Hindlimb muscle (tissue), 1 donor: ENCODE data around the gene IL6. TPM values are rescaled to one million over a fixed set of nuclear protein-coding genes. Genes with fewer than 3 reads are reported as not detected.
A peak's percentile ranks its signal among the peaks of the same experiment; 100 is the strongest.
"Not testable (repeated sequence)": the region's sequence is repeated elsewhere in the genome, so short reads cannot be mapped to it uniquely, and the experiment has no call there.

Source experiments
- DNase-seq: peaks from one replicate; pipeline ENCODE4 v3.0.0-alpha.2; 2013
- polyA plus RNA-seq: library from polyadenylated mRNA; unstranded; fragments of 120-200 nt; gene quantifications from one replicate; pipeline ENCODE4 v1.2.1, GENCODE V29; 2013; ENCODE audit not compliant: insufficient read length

IL6 gene
- polyA plus RNA-seq, result 0.41 TPM

GRCh38 chr7:22726907-22727713 is at the start of gene IL6:
TSS of gene IL6 (plus strand) at chr7:22727200. CDS start at chr7:22727263, 63 bp downstream.
- DNase-seq, result peak; percentile 74

- DNase-seq, result not testable (repeated sequence)
Observed at GRCh38 chr7:22677263-22677662, 49.7 kb upstream of the IL6 start.

GRCh38 chr7:22677680-22678079 is 49.3 kb upstream of the IL6 start:
- no peak for DNase-seq

GRCh38 chr7:22680482-22680911 is 46.5 kb upstream of the IL6 start:
- no peak for DNase-seq

- DNase-seq, result no peak
Observed at GRCh38 chr7:22681312-22681711, 45.7 kb upstream of the IL6 start.

- DNase-seq, result no peak
Observed at GRCh38 chr7:22681852-22682657, 44.9 kb upstream of the IL6 start.

- DNase-seq, result no peak
Observed at GRCh38 chr7:22683379-22683778, 43.6 kb upstream of the IL6 start.

- DNase-seq, result no peak
Observed at GRCh38 chr7:22686620-22687019, 40.4 kb upstream of the IL6 start.

- DNase-seq, result no peak
Observed at GRCh38 chr7:22688084-22688483, 38.9 kb upstream of the IL6 start.

- DNase-seq, result not testable (repeated sequence)
Observed at GRCh38 chr7:22688934-22689333, 38.1 kb upstream of the IL6 start.

GRCh38 chr7:22694597-22695207 is 32.3 kb upstream of the IL6 start:
- DNase-seq, result no peak

- no peak for DNase-seq
Observed at GRCh38 chr7:22695476-22696132, 31.4 kb upstream of the IL6 start.

GRCh38 chr7:22696541-22697228 is 30.3 kb upstream of the IL6 start:
- DNase-seq, result no peak

- DNase-seq, result no peak
Observed at GRCh38 chr7:22697322-22697859, 29.6 kb upstream of the IL6 start.

- DNase-seq, result no peak
Observed at GRCh38 chr7:22697876-22698606, 29.0 kb upstream of the IL6 start.

- DNase-seq, result no peak
Observed at GRCh38 chr7:22698767-22699166, 28.2 kb upstream of the IL6 start.

- DNase-seq, result no peak
Observed at GRCh38 chr7:22700559-22701002, 26.4 kb upstream of the IL6 start.

- DNase-seq, result no peak
Observed at GRCh38 chr7:22702516-22702915, 24.5 kb upstream of the IL6 start.

- not testable (repeated sequence) for DNase-seq
Observed at GRCh38 chr7:22703107-22703855, 23.7 kb upstream of the IL6 start.

- not testable (repeated sequence) for DNase-seq
Observed at GRCh38 chr7:22703978-22704610, 22.9 kb upstream of the IL6 start.
